GM18526 (cell line): Measurements from ENCODE around the gene CBLN4.

ENCODE experiments used
- POLR2A ChIP-seq: IDR thresholded peaks from 3 replicates; pipeline ENCODE4 v1.6.1; 2011; ENCODE audit not compliant: insufficient read length; ENCODE audit errors: extremely low read depth

The CBLN4 gene

GRCh38 chr20:55974491-55975202 lies 30.7 kb downstream of the CBLN4 start:
- no peak for TF ChIP-seq POLR2A

GRCh38 chr20:55964790-55965189 lies 40.5 kb downstream of the CBLN4 start:
- no peak for TF ChIP-seq POLR2A

- no peak for TF ChIP-seq POLR2A
Observed at GRCh38 chr20:55961376-55962330, 43.7 kb downstream of the CBLN4 start.

- TF ChIP-seq POLR2A: no peak
Observed at GRCh38 chr20:55953201-55953600, 52.1 kb downstream of the CBLN4 start.

GRCh38 chr20:55947701-55948100 lies 57.6 kb downstream of the CBLN4 start:
- no peak for TF ChIP-seq POLR2A
